Endothelial cell of umbilical vein (primary cell): ENCODE data around the gene WAPL. TPM values are rescaled to one million over a fixed set of nuclear protein-coding genes. Genes with fewer than 3 reads are reported as not detected.

Experiments
- BruUV-seq: library from RNA; stranded (reverse); fragments of 400-500 nt; replicated peaks from 2 replicates; lab custom pipeline; 2021; lab: Mats Ljungman, UMichigan
- CTCF ChIA-PET: fragments of 300-600, 350-600 bp; sonication (Branson Sonifier 250); formaldehyde crosslinking; loops from one replicate; lab custom pipeline; 2021; ENCODE audit warnings: antibody characterized with exemption, inconsistent platforms; lab: Charles Lee
- POLR2A ChIA-PET: fragments of 300-600, 350-600 bp; sonication (Branson Sonifier 250); formaldehyde crosslinking; loops from one replicate; lab custom pipeline; 2021; ENCODE audit warnings: antibody characterized with exemption, inconsistent platforms; lab: Charles Lee
- DNase-seq: peaks from one replicate; pipeline ENCODE4 v3.0.0-alpha.2; 2011; ENCODE audit warnings: low read depth, low spot score
- FAIRE-seq: peaks from 2 replicates; lab custom pipeline; 2011; peaks lifted over from hg19 to GRCh38; lab: Jason Lieb, UNC
- H2AFZ ChIP-seq: 2 replicates; pipeline ENCODE4 v1.6.0; 2012; ENCODE audit warnings: low read depth, low read length, control low read depth, inconsistent platforms
- H3K27ac ChIP-seq: 2 replicates; pipeline ENCODE4 v1.5.1; 2011; ENCODE audit warnings: low read depth, mild to moderate bottlenecking, control low read depth, low read length, moderate library complexity; ENCODE audit not compliant: insufficient read depth
- H3K27me3 ChIP-seq, 2 experiments: 2 replicates each; pipeline versions ENCODE4 v1.6.0 to v1.6.1; 2011; ENCODE audit warnings: low read length in 2 of 2, mixed read lengths in 1 of 2; ENCODE audit not compliant: control insufficient read depth in 2 of 2, insufficient read depth in 2 of 2
- H3K36me3 ChIP-seq, 2 experiments: 2 replicates in 1 of 2; 3 replicates in 1 of 2; pipeline ENCODE4 v1.5.1; 2011; ENCODE audit warnings: low read length in 2 of 2, mild to moderate bottlenecking in 1 of 2, moderate library complexity in 1 of 2; ENCODE audit not compliant: control insufficient read depth in 2 of 2, insufficient read depth in 2 of 2; ENCODE audit errors: extremely low read depth in 1 of 2
- H3K4me1 ChIP-seq: 3 replicates; pipeline ENCODE4 v1.5.1; 2011; ENCODE audit warnings: mild to moderate bottlenecking, low read length; ENCODE audit not compliant: control insufficient read depth, insufficient read depth; ENCODE audit errors: extremely low read depth
- H3K4me2 ChIP-seq: 2 replicates; pipeline ENCODE4 v1.6.1; 2011; ENCODE audit warnings: low read length, control low read depth, mixed read lengths; ENCODE audit not compliant: insufficient read depth
- H3K4me3 ChIP-seq, 3 experiments: fragments of 200-600 bp in 1 of 3; sonication (generic), shearing (Covaris generic) in 1 of 3; replicated peaks in 1 of 3; 2 replicates each; pipeline ENCODE4 v1.5.1; 2011 to 2016; ENCODE audit warnings: control low read depth in 3 of 3, low read length in 3 of 3, mild to moderate bottlenecking in 2 of 3, inconsistent platforms in 1 of 3, low read depth in 1 of 3, moderate library complexity in 1 of 3; ENCODE audit not compliant: insufficient read depth in 1 of 3
- H3K79me2 ChIP-seq: 2 replicates; pipeline ENCODE4 v1.6.0; 2012; ENCODE audit warnings: low read length, inconsistent platforms; ENCODE audit not compliant: control insufficient read depth, insufficient read depth
- H3K9ac ChIP-seq: replicated peaks from 2 replicates; pipeline ENCODE3; 2011; ENCODE audit warnings: low read length, control low read depth; ENCODE audit not compliant: insufficient read depth; ENCODE audit errors: extremely low read depth
- H3K9me1 ChIP-seq: replicated peaks from 3 replicates; pipeline ENCODE4 v1.6.0; 2011; ENCODE audit warnings: mild to moderate bottlenecking, low read length; ENCODE audit not compliant: control insufficient read depth, insufficient read depth; ENCODE audit errors: extremely low read depth
- H3K9me3 ChIP-seq: replicated peaks from 2 replicates; pipeline ENCODE4 v1.5.1; 2012; ENCODE audit warnings: low read length, inconsistent platforms; ENCODE audit not compliant: control insufficient read depth, insufficient read depth
- H4K20me1 ChIP-seq: replicated peaks from 2 replicates; pipeline ENCODE3; 2011; ENCODE audit warnings: mild to moderate bottlenecking, low read length; ENCODE audit not compliant: control insufficient read depth, insufficient read depth; ENCODE audit errors: extremely low read depth
- EZH2 ChIP-seq: IDR thresholded peaks from 2 replicates; pipeline ENCODE4 v1.6.1; 2012; ENCODE audit warnings: borderline replicate concordance, low read depth, mild to moderate bottlenecking, moderate library complexity, low read length, inconsistent platforms; ENCODE audit not compliant: severe bottlenecking
- FOS ChIP-seq: IDR thresholded peaks from 2 replicates; pipeline ENCODE4 v1.6.1; 2011; ENCODE audit warnings: mild to moderate bottlenecking, low read length, moderate library complexity, borderline replicate concordance; ENCODE audit not compliant: insufficient read depth
- GATA2 ChIP-seq: IDR thresholded peaks from 2 replicates; pipeline ENCODE4 v1.7.0; 2011; ENCODE audit warnings: low read depth, mild to moderate bottlenecking, moderate library complexity, mixed read lengths, low read length; ENCODE audit not compliant: insufficient read length, insufficient read depth
- JUN ChIP-seq: IDR thresholded peaks from 2 replicates; pipeline ENCODE4 v1.6.1; 2011; ENCODE audit warnings: borderline replicate concordance, low read depth; ENCODE audit not compliant: insufficient read length, insufficient read depth
- MYC ChIP-seq: IDR thresholded peaks from one replicate; pipeline ENCODE4 v1.6.1; 2011; ENCODE audit warnings: mild to moderate bottlenecking, low read depth, low read length
- POLR2A ChIP-seq: IDR thresholded peaks from 2 replicates; pipeline ENCODE4 v1.6.1; 2012; ENCODE audit warnings: low read depth, mild to moderate bottlenecking, control low read depth, low read length
- POLR2AphosphoS5 ChIP-seq: IDR thresholded peaks from 2 replicates; pipeline ENCODE4 v1.6.1; 2012; ENCODE audit warnings: low read depth, mild to moderate bottlenecking, control low read depth, low read length, moderate library complexity; ENCODE audit not compliant: insufficient read depth
- dilution Hi-C: fragments of 300-500 bp; cut with MboI; formaldehyde crosslinking; loops from one replicate; pipeline ENCODE4 v1.15.0; 2019; ENCODE audit warnings: low sequenced_read_pairs; ENCODE audit not compliant: extremely low pct_ligation_motif_present
- intact Hi-C: fragments of 100-400 bp; cut with micrococcal nuclease; formaldehyde crosslinking; loops from one replicate; pipeline ENCODE4 v1.10.0; 2022
- polyA plus RNA-seq, 4 experiments: library from polyadenylated mRNA; depleted of rRNA in 3 of 4; stranded (reverse) in 3 of 4; unstranded in 1 of 4; fragments of >200 nt; gene quantifications; 2 replicates each; pipeline versions ENCODE4 v1.2.1 to v1.2.3, GENCODE V29; 2011 to 2012; ENCODE audit warnings: missing spikeins in 1 of 4
- total RNA-seq: library from RNA; stranded (reverse); gene quantifications from 2 replicates; pipeline ENCODE4 v1.2.3, GENCODE V29; 2021
- TF ChIP-seq, protein P1 (sequence below), 2 donors: IDR thresholded peaks; 1 replicate in 1 of 2; 2 replicates in 1 of 2; pipeline ENCODE4 v1.5.1; 2011; ENCODE audit warnings: low read length in 2 of 2, mild to moderate bottlenecking in 2 of 2, moderate library complexity in 2 of 2, control low read depth in 1 of 2, inconsistent platforms in 1 of 2, low read depth in 1 of 2; ENCODE audit not compliant: insufficient read depth in 1 of 2; ENCODE audit errors: extremely low read depth in 1 of 2
- TF ChIP-seq, protein P2 (sequence below): IDR thresholded peaks from 2 replicates; pipeline ENCODE4 v1.6.1; 2011; ENCODE audit not compliant: insufficient read depth, insufficient read length

WAPL gene
- total and polyA plus RNA-seq, 2 donors (not counting 3 experiments of a cell fraction or from before 2014, with no cell fraction given): 9.2 to 35.1 TPM

DNA sequence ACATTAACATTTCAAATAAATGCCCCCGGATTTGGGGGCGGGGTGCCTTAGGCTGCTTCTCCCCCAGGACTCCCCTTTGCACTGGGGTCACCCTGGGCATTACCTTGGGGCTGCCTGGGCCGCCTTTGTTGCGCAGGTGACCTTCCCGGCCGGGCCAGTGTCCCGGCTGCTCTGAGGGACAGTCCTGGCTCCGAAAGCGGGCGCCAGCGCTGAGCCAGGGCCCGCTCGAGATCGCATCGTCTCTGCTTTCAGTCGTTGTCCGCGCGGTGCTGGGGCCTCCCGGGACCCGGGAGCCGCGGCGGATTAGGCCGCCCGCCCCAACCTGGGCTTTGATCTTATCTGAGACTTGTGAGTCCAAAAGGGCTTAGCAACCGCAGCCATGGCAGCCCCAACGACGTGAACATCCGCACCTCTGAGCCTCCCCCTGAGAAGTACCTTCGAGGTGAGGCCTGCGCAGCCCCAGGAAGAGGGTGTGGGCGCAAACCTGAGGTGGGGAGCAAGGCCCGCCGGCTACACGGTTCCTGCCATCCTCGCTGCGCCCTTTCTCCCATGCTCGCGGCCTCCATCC, 14.8 kb upstream of the WAPL start:
- Histone ChIP-seq H3K79me2 (no peaks in the 10 kb centered on the region), H3K9ac (no peak overlapping the region), H2AFZ (peak overlapping the region; percentile 50), H3K36me3 (no peaks in the 10 kb centered on the region), H4K20me1 (no peaks in the 10 kb centered on the region), H3K27me3 (peaks cover 0 to 2% of the 10 kb centered on the region in 2 experiments), H3K4me1 (no peaks in the 10 kb centered on the region), H3K4me2 (no peak overlapping the region), H3K9me3 (no peaks in the 10 kb centered on the region), H3K4me3 (no peak overlapping the region), H3K9me1 (no peaks in the 10 kb centered on the region), H3K27ac (no peak overlapping the region)
- DNase-seq (no peak), FAIRE-seq (no peak)
- POLR2A ChIA-PET: no interaction called here
- TF ChIP-seq GATA2 (no peak), MYC (no peak), POLR2A (no peak), POLR2AphosphoS5 (no peak), JUN (no peak), EZH2 (no peak), FOS (no peak)
- TF ChIP-seq, protein P1, sequence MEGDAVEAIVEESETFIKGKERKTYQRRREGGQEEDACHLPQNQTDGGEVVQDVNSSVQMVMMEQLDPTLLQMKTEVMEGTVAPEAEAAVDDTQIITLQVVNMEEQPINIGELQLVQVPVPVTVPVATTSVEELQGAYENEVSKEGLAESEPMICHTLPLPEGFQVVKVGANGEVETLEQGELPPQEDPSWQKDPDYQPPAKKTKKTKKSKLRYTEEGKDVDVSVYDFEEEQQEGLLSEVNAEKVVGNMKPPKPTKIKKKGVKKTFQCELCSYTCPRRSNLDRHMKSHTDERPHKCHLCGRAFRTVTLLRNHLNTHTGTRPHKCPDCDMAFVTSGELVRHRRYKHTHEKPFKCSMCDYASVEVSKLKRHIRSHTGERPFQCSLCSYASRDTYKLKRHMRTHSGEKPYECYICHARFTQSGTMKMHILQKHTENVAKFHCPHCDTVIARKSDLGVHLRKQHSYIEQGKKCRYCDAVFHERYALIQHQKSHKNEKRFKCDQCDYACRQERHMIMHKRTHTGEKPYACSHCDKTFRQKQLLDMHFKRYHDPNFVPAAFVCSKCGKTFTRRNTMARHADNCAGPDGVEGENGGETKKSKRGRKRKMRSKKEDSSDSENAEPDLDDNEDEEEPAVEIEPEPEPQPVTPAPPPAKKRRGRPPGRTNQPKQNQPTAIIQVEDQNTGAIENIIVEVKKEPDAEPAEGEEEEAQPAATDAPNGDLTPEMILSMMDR (IDR thresholded peaks at IDR 0.05; ENCODE audit: extremely low read depth in 1 of 2, insufficient read depth in 1 of 2, low read depth in 1 of 2, low read length in 2 of 2): no peak
- TF ChIP-seq, protein P2, sequence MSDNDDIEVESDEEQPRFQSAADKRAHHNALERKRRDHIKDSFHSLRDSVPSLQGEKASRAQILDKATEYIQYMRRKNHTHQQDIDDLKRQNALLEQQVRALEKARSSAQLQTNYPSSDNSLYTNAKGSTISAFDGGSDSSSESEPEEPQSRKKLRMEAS: no peak
- CTCF ChIA-PET: interaction anchor here (0.6 to 1.5 kb wide), 2 partner anchors 74 to 136 kb away, joined by 4 to 6 read pairs; no protein-coding TSS in a partner anchor
- dilution Hi-C loops (no loop called here), intact Hi-C loops (no loop called here)
- BruUV-seq: no TSS peak
